HG03097 (cell line): Measurements from ENCODE around the gene RBM39.
"Not testable (repeated sequence)": the region's sequence is repeated elsewhere in the genome, so short reads cannot be mapped to it uniquely, and the experiment has no call there.

Source experiments
- ATAC-seq: cut with Tn5 transposase; IDR thresholded peaks from one replicate; pipeline ENCODE4 v1.9.1; 2021; ENCODE audit not compliant: unreplicated experiment, low FRiP score

RBM39 gene

GRCh38 chr20:35741892-35742740 lies at the start of gene RBM39:
RBM39 (minus strand) TSS chr20:35742260; CDS start chr20:35740874, 1,386 bp downstream.
- peak; percentile 88 for ATAC-seq

DNA sequence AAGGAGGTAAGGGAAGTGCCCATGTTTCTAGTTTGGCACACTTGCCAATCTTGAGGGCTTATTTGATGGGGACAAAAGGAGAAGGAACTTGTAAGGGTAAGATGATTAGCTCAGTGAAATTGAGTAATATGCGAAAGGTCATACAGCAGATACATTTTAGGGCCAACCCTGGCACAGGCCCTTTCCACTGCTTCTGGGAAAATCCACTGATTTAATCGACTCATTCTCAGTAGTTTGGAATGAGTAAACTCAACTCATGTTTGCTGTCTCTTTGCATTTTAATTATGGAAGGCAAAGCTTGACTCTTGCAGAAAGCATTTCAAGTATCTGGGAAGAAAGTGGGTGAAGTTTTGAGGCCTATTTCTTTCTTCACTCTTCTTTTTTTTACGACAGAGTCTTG lies 49.8 kb upstream of the RBM39 start:
- ATAC-seq: no peak

GRCh38 chr20:35791097-35791496 lies 49.0 kb upstream of the RBM39 start:
- no peak for ATAC-seq

DNA sequence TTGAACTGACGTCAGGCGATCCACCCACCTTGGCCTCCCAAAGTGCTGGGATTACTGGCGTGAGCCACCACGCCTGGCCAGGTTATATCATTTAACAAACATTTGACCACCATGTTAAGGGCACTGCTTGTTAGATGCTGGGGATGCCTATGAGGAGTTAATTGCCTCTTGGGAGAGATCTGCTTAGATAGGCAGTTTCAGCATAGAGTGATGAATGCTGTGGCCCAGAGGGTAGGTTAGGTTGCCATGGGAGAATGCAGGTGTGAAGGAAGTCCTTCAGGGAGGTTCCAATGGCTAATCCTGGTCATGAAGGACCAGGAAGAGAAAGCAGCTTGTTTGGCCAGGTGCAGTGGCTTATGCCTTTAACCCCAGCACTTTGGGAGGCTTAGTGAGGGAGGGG lies 46.7 kb upstream of the RBM39 start:
- no peak for ATAC-seq

DNA sequence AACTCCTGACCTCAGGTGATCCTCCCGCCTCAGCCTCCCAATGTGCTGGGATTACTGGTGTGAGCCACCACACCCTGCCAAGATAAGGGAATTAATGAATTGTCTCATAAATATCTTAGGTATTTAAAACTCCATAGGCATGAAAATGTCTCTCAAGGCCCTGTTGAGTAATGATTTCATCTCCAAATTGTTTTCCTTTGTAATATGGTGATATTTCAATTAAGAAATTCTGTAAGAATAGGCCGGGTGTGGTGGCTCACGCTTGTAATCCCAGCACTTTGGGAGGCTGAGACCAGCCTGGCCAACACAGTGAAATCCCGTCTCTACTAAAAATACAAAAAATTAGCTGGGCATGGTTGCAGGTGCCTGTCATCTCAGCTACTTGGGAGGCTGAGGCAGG lies 43.5 kb upstream of the RBM39 start:
- ATAC-seq: not testable (repeated sequence)

DNA sequence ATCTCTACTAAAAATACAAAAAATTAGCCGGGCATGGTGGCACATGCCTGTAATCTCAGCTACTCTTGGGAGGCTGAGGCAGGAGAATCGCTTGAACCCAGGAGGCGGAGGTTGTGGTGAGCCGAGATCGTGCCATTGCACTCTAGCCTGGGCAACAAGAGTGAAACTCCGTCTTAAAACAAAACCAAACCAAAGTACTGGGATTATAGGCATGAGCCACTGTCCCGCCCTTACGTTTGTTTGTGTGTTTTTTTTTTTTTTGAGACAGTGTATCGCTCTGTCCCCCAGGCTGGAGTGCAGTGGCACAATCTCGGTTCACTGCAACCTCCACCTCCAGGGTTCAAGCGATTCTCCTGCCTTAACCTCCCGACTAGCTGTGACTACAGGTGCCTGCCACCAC lies 41.8 kb upstream of the RBM39 start:
- not testable (repeated sequence) for ATAC-seq

DNA sequence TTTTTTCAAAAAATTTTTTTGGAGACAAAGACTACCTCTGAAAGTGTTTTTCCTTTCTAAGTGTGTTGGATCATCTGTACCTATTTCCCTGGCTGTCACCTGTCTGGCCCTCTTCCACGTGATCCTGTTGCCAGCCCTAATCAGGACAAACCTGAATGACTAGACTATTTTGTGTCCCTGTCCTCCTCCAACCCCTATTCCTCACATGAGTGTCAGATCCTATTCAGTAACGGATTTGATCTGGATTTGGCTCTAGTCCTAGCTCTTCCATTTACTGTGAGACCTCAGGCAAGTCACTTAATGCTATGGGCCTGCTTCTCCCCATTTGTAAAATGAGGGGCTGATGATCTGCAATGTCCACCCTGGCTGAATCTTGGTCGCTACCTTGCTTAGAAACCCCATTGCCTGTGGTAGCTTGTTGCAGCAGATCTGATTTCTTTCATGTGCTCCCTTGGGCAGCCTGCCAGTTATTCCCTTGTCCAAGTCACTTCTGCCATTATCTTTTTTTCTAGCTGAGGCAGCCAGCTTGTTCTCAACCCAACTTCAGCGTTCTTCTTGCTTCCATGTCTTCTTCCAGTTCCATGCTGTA lies 34.5 kb upstream of the RBM39 start:
- ATAC-seq: no peak

DNA sequence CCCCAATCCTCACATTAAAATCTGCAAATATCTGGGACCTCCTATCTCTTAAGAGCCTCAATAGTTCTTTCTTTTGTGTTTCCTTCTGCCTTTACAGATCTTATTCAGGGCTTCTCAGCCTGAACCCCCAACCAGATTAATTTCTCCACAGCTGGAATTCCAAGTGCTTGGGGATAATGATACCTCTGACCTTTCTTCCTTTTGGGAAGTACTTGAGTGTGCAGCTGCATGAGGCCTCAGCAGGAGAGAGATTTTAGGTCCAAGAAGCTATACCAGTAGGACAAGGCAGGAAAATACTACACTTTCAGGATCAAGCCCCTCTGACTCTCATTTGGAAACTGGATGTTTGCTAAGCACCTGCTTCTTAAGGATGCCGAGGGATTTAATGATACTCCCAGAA lies 32.3 kb upstream of the RBM39 start:
- no peak for ATAC-seq

DNA sequence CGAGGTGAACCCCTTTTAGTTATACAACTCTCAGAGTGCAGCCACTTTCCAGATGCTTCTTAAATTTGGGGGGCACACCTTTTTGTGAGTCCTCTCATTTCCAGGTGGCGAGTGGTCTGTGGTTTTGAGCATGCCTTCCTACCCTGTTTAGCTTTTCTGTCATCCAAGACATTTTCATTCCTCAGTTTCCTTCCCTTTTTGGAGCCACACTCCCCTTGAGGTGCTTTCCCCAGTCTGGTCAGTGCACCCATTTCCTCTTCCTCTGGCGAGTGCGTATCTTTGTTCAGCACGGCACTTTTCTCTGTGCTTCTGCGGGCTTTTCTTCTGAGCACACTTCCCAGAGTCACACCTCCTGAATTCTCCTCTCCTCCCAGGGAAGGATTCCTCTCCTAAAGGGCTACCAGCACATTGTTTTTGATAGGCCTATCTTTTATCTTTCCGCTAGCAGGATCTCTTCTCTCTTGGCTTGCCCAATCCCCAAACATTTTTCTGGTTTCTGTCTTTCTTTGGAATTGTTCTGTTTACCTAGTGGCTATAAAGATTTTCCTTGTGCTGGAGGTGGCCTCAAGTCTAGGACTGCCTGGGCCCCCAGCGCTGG lies 31.2 kb upstream of the RBM39 start:
- ATAC-seq: no peak

DNA sequence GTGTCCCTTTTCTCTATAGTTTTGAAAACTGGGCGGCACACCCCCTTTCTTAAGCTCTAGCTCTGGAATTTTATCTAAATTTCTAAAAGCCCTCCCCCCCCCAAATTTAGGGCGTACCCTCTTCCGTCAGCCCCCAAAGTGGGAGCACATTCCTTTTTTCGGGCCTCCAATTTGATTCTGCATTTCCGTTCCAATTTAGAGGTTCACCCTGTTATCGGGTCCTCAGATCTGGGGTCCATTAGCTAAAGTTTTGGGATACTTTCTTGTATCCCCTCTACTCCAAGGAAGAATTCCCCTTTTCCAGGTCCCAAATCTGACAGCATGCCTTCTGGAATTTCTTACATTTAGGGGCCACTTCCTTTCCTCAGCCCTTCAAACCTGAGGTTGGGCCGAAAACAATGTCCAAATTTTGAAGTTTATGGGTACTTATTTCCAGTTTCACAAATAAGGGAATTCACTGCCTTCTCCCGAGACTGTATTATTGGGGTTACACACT lies 30.6 kb upstream of the RBM39 start:
- ATAC-seq: no peak

- peak; percentile 59 for ATAC-seq
These were observed 29.9 kb upstream of the RBM39 start, which contains the start of gene PHF20 for GRCh38 chr20:35771689-35772562. PHF20 (plus strand) TSS chr20:35772015; CDS start chr20:35801523, 29,508 bp downstream.

DNA sequence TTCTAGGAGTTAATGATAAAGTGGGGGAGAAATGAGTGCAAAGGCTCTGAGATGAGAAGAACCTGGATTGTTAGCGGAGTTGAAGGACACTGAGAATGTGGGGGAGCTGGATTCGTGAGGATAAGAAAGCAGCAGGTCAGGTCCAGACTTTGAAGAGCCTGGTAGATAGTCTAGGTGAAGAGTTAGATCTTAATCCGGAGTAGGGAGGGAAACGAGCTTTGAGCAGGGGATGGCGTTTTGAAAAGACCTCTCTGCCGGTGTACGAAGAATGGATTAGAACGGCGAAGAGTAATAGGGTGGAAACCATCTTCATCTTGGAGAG lies 29.3 kb upstream of the RBM39 start:
- ATAC-seq: no peak

- ATAC-seq: no peak
These were observed 26.9 kb upstream of the RBM39 start for GRCh38 chr20:35768731-35769664.

DNA sequence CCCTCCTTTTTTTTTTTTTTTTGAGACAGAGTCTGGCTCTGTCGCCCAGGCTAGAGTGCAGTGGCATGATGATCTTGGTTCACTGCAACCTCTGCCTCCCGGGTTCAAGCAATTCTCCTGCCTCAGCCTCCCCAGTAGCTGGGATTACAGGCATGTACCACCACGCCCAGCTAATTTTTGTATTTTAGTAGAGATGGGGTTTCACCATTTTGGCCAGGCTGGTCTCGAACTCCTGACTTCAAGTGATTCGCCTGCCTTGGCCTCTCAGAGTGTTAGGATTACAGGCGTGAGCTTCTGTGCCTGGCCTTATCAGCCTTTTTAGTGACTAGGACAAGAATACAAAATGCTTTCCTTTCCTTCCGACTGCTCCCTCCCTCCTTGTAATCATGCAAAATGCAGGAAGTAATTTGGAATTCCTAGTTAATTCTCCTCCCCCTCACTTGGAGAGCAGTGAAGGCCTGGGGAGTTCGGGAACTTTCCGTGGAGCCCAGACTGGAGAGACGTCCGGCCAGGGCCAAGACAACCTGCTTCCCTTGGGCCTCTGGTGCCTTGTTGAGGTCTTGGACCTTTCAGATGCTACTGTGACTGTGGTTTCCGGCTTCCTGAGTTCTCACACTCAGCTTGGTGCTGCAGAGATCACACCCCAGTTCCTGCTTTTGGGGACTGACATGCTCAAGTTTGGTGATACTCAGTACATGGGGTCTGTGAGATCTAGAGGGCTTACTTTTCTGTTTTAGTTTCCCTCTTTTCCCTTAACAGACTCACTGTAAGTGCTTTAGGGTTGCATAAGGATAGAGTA lies 25.8 kb upstream of the RBM39 start:
- peak; percentile 64 for ATAC-seq

- no peak for ATAC-seq
These were observed 24.8 kb upstream of the RBM39 start for GRCh38 chr20:35766843-35767242.

GRCh38 chr20:35764936-35765335 lies 22.9 kb upstream of the RBM39 start:
- ATAC-seq: not testable (repeated sequence)

- ATAC-seq: no peak
These were observed 20.4 kb upstream of the RBM39 start for GRCh38 chr20:35762461-35762860.

GRCh38 chr20:35761548-35761947 lies 19.5 kb upstream of the RBM39 start:
- not testable (repeated sequence) for ATAC-seq
